Pulmonary artery endothelial cell (primary cell): ENCODE data around the gene CERKL. TPM values are rescaled to one million over a fixed set of nuclear protein-coding genes. Genes with fewer than 3 reads are reported as not detected.

Source experiments
- DNase-seq: peaks from one replicate; pipeline ENCODE4 v3.0.0-alpha.2; 2011; ENCODE audit warnings: low read depth, low spot score
- total RNA-seq: library from RNA; depleted of rRNA; stranded (reverse); fragments of >200 nt; gene quantifications from 2 replicates; pipeline ENCODE4 v1.2.3, GENCODE V29; 2014

Gene CERKL
- total RNA-seq, 1 donor from 2014 or later, result not detected

DNA sequence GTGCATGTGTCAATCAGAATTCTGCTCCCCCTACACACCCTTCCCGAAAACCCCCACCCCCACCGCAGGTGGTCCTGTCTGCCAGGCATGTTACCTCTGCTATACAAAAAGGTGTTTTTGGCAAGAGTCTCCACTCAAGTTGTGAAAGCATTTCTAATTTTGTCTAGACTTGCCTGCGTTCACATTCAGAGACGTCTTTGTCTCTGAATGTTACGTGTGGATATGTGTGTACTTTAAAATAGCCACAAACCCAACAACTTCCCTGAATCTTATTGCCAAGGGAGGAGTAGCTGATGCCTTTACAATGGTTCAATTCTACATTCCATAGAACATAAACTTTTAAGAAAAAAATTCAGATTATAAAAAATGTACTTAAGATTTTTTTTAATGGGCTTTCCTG, 133.1 kb downstream of the CERKL start:
- DNase-seq, result no peak

DNA sequence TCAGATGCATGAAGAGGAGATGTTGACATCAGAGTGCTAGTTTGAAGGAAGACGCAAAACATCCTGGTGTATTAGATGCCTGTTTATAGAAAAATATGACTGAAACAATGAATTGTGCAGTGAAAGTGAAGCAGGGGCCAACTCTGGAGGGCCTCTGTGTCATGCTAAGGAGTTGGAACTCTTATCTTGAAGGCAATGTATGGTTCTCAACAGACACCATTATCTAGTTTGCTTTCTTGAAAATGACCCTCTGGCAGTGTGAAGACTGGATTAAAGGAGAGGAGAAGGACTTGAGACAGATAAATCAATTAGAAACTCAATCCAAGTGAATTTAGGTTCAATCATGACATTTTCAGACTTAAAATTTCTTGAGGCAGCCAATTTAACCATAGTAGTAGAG, 136.7 kb downstream of the CERKL start:
- no peak for DNase-seq

DNA sequence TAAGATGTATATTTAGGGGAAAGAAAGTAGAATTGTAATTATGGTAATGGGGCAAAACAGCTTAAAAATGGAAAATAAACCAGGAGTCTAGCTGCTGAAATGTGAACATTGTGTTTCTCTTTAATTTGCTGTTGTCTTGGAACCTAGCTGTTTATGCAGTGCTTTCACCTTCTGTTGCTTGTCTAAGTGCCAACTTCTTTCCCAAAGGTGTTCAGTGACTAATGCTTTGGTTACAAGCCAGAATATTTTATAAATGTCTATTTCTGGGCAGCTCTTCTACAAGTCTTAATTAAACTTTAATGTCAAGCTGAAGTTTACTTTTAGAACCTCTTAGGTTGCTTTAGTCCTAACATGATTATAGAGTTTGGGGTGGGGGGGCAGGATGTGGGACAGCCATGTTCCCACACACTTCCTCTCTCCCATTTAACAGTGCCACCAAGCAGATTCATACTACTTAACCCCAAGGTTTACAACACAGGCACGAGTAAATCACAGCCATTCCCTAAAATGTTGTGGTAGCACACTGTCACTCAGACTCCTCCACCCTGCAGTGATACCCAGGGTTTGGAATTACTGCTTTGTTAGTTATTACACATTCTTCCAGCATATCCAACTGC, 139.1 kb downstream of the CERKL start:
- DNase-seq, result no peak

- DNase-seq, result no peak
These were observed 139.9 kb downstream of the CERKL start for GRCh38 chr2:181516992-181517391.

DNA sequence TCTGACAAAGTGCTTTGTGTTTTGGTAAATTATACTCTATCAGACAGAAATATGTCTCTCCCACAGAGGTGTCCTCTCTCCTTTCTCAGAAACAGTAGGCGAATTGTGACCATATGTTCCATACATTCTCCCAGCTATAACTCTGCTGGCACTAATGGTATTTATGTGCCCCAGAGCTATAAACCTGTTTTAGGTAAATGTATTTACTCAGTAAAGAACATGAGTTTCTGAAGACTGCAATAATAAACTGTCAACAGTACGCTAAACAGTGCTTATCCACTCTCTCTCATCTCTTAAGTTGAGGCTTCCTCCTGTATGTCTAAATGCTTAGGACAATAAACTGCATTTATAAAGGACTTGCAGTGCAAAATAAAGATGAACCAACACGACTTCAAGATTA, 141.2 kb downstream of the CERKL start:
- DNase-seq, result no peak

DNA sequence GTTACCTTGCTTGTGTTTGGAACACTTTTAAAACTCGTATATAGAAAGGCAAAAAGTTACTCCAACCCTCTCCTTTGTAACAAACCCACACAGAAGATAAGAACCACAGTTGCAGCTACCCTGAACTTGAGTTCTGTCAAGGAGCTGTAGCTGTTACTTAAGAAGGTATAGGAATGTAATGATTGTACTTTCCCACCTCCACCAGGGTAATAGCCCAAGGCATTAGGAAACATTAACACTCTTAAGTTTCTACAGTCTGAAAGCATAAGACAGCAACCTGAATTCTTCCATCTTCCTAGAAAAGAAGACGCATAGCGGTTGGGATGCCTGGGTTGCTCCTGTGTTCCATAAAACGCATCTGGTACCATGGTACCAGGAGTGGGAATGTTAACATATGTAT, 156.7 kb downstream of the CERKL start:
- DNase-seq, result no peak

DNA sequence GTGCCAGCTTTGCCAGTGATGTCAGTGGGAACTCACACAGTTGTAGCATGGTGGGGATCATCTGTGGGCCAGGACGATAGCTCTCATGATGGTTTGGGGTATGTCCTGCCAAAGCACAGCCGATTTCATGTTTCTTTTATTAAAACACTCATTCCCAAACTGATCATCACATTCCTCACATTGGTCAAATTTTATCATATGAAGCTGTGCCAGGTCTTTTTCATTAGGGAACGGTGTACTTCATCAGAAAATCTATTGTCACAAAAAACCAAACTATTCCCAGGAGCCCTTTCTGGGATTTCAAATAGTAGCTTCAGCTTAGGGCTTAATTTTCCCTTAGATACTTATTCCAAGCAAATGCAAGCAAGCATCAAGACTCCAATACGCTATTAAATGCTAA, 157.7 kb downstream of the CERKL start:
- no peak for DNase-seq

Other genes with a start within 250 kb of the CERKL start
- 1.6 and 9.3 TPM in 2 replicates for gene ITGA4, start 199.7 kb downstream of the CERKL start, total RNA-seq
- not detected in 2 replicates for gene NEUROD1, start 23.4 kb upstream of the CERKL start, total RNA-seq
- gene ITPRID2, start 234.6 kb upstream of the CERKL start, total RNA-seq, result 208 and 223 TPM in 2 replicates